Left renal pelvis (tissue), 4 donors: ENCODE results near the gene NGRN. TPM values are rescaled to one million over a fixed set of nuclear protein-coding genes. Genes with fewer than 3 reads are reported as not detected.
"Not testable (repeated sequence)": the region's sequence is repeated elsewhere in the genome, so short reads cannot be mapped to it uniquely, and the experiment has no call there.

ENCODE experiments used
- DNase-seq, 4 donors: peaks; one replicate each; pipeline ENCODE4 v3.0.0-alpha.2; 2013; ENCODE audit warnings: low read depth in 4 of 4, low spot score in 3 of 4
- polyA plus RNA-seq, 4 donors: library from polyadenylated mRNA; unstranded; fragments of 120-200 nt; gene quantifications; one replicate each; pipeline ENCODE4 v1.2.1, GENCODE V29; 2013; ENCODE audit not compliant: insufficient read length in 4 of 4

NGRN gene
- polyA plus RNA-seq, 4 donors, result 100 to 130 (median 118) TPM

GRCh38 chr15:90233387-90234095, 31.9 kb upstream of the NGRN start, which contains the start of gene CIB1:
Gene CIB1, minus strand, starts transcription at chr15:90233941. Its CDS starts 56 bp downstream, at chr15:90233885.
- peak in 3 of 4 donors; percentile 79 to 90 (median 90) for DNase-seq

GRCh38 chr15:90234096-90234988, 31.1 kb upstream of the NGRN start, which contains the start of gene GDPGP1:
Gene GDPGP1, plus strand, starts transcription at chr15:90234209. Its CDS starts 6,700 bp downstream, at chr15:90240909.
- peak in 1 of 4 donors; percentile 88 for DNase-seq

GRCh38 chr15:90239371-90239770, 26.1 kb upstream of the NGRN start:
- DNase-seq, result no peak

GRCh38 chr15:90240856-90241255, 24.6 kb upstream of the NGRN start:
- no peak for DNase-seq

GRCh38 chr15:90241343-90242192, 23.9 kb upstream of the NGRN start:
- DNase-seq, result no peak

GRCh38 chr15:90243943-90244639, 21.4 kb upstream of the NGRN start:
- no peak for DNase-seq

- no peak for DNase-seq
Measured at GRCh38 chr15:90248789-90249202, 16.7 kb upstream of the NGRN start.

GRCh38 chr15:90249203-90249863, 16.1 kb upstream of the NGRN start, which contains the start of gene TTLL13:
Gene TTLL13, plus strand, starts transcription at chr15:90249556. Its CDS starts 1,075 bp downstream, at chr15:90250631.
- DNase-seq, result peak in 3 of 4 donors; percentile 75 to 81 (median 77)

GRCh38 chr15:90257776-90258175, 7.7 kb upstream of the NGRN start:
- DNase-seq, result no peak

- no peak for DNase-seq
Measured at GRCh38 chr15:90259524-90259923, 5.9 kb upstream of the NGRN start.

- not testable (repeated sequence) for DNase-seq
Measured at GRCh38 chr15:90260731-90261130, 4.7 kb upstream of the NGRN start.

- no peak for DNase-seq
Measured at GRCh38 chr15:90261811-90262210, 3.7 kb upstream of the NGRN start.

- no peak for DNase-seq
Measured at GRCh38 chr15:90262426-90262825, 3.0 kb upstream of the NGRN start.

GRCh38 chr15:90264671-90265070, 801 bp upstream of the NGRN start:
- no peak for DNase-seq

- DNase-seq, result no peak
Measured at GRCh38 chr15:90266061-90266431, 574 bp downstream of the NGRN start.

- DNase-seq, result no peak
Measured at GRCh38 chr15:90266485-90266884, 1.0 kb downstream of the NGRN start.

- no peak for DNase-seq
Measured at GRCh38 chr15:90268415-90268814, 2.9 kb downstream of the NGRN start.

GRCh38 chr15:90270502-90271150, 5.2 kb downstream of the NGRN start:
- no peak for DNase-seq
